AG09309 (cell line): ENCODE data around the gene MAST4.

Experiments
- DNase-seq: peaks from one replicate; pipeline ENCODE4 v3.0.0-alpha.2; 2010; ENCODE audit warnings: low read depth
- H3K4me3 ChIP-seq: 2 replicates; pipeline ENCODE4 v1.5.1; 2011; ENCODE audit warnings: mild to moderate bottlenecking, low read depth, low read length, moderate library complexity; ENCODE audit not compliant: control insufficient read depth
- TF ChIP-seq, protein P1 (sequence below): IDR thresholded peaks from 2 replicates; pipeline ENCODE4 v1.5.1; 2011; ENCODE audit warnings: mild to moderate bottlenecking, low read depth, low read length, inconsistent platforms; ENCODE audit not compliant: insufficient read depth, control insufficient read depth; ENCODE audit errors: missing control alignments

The MAST4 gene

DNA sequence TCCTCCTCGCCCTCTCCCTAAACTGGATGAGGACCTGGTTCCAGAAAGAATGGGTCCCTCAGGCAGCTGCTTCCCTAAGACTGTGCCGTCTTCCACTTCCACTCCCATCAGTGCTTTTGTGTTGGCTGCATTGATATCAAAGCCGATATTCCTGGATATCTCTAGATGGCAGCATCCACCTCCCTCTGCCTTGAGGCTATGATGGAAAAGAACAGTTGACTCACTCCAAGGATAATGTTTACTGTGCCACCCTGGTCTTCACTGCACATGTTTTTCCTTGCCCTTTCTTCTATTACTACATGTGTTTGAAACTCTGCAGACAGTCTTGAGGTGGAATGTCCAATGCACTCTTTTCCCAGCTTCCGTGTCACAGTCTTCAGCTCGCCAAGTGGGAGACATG is 211.6 kb downstream of the MAST4 start:
- H3K4me3 ChIP-seq = no peak overlapping the region
- TF ChIP-seq, protein P1, sequence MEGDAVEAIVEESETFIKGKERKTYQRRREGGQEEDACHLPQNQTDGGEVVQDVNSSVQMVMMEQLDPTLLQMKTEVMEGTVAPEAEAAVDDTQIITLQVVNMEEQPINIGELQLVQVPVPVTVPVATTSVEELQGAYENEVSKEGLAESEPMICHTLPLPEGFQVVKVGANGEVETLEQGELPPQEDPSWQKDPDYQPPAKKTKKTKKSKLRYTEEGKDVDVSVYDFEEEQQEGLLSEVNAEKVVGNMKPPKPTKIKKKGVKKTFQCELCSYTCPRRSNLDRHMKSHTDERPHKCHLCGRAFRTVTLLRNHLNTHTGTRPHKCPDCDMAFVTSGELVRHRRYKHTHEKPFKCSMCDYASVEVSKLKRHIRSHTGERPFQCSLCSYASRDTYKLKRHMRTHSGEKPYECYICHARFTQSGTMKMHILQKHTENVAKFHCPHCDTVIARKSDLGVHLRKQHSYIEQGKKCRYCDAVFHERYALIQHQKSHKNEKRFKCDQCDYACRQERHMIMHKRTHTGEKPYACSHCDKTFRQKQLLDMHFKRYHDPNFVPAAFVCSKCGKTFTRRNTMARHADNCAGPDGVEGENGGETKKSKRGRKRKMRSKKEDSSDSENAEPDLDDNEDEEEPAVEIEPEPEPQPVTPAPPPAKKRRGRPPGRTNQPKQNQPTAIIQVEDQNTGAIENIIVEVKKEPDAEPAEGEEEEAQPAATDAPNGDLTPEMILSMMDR = peak; percentile 59
- peak; percentile 29 for DNase-seq

DNA sequence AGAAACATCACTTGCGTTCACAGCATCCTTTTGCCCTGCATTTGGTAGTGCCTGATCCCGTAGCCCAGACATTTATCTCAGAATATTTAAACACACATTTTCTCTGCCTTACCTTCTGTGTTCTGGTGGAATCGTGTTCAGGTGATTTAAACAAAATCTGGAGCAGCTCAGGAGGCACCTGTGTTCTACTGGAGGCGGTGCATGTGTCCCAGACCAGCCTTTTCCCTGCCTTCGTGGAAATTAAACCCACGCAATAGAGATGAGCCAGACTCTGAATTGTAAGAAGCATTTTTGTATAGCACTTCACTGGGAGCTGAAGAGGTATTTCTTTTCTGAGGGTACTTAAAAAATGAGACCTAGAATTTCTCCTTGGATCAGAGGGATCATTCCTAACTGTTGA is 212.5 kb downstream of the MAST4 start:
- TF ChIP-seq, protein P1 = no peak
- H3K4me3 ChIP-seq = no peak overlapping the region
- DNase-seq = no peak

DNA sequence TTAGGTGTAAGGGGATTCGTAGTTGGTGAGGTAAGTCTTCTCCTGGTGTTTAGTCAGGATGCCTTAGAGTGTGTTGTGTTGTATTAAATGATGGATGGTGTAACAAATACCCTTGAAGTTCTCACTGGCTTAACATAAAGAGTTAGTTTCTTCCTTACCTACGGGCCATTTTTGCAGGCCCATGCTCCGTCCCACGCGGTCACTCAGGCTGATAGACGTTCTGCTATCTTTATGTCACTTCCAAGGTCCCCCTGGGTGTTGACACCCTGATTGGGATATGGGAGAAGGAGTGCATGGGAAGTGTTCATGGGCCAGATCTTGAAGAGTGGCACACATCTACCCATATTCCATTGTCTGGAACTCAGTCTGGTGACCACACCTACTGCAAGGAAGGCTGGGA is 214.0 kb downstream of the MAST4 start:
- TF ChIP-seq, protein P1 = no peak
- DNase-seq = no peak
- H3K4me3 ChIP-seq = no peak overlapping the region

DNA sequence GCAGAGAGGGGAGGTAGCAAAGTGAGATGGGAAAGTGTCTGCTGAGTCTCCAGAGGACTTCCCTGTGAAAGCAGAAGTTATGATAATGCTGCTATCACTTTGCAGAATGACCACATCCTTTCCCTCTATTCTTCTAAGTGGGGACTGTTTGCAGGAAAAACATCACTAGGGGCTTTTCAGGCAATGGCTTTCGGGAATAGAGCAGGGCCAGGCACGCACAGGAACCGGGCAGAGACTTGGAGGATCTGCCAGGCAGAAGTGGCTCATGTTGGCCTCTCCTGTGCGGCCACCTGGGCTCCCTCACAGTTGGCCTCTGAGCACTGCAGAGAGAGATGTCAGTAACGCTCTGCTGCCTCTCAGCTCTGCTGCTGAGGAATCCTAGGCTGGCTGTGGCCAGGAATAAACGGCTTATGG is 214.7 kb downstream of the MAST4 start:
- TF ChIP-seq, protein P1 = no peak
- no peak for DNase-seq
- H3K4me3 ChIP-seq = no peak overlapping the region

DNA sequence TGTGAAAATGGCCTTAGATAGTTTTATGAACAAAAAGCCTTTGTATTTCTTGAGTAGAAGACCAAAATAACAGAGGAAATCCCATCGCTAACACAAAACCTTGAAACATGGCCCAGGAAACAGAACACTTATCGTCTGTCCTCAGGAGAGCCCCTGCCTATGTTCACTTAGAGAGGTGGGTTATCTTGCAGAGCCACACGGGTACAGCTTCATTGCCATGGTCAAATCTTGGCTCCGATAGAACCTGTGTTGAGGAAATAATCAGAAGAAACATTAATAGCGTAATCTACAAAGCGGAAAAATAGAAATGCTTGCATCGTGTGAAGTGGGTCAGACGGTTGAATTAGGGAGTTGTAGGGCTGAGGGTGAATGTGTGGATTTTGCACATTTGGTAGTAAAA is 216.1 kb downstream of the MAST4 start:
- TF ChIP-seq, protein P1 = no peak
- no peak for DNase-seq
- H3K4me3 ChIP-seq = no peak overlapping the region

DNA sequence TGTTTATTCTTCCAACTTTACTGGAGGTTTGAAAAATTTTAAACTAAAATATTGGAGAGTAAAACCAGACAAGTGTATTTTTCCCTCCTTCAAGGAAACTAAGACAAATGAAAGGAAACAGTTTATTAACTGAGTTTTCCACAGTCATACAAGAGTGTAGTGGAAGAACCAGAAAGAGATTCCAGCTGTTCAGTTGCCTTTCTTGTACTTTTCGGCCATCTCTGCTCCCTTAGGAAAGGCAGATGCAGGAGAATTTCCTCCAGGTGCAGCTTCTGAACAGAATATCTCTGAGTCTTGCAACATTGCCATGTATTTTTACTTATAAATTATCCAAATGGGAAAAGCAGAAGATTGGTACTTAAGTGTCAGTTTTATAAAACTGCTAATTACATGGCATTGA is 217.1 kb downstream of the MAST4 start:
- TF ChIP-seq, protein P1 = no peak
- no peak for DNase-seq
- H3K4me3 ChIP-seq = no peak overlapping the region
